DLD1 (cell line): ENCODE measurements around the gene PTGDR.

Source experiments
- in situ Hi-C: cut with HindIII; loops from 2 replicates; pipeline ENCODE4 v1.10.0; 2017; ENCODE audit warnings: low sequenced_read_pairs

PTGDR gene

DNA sequence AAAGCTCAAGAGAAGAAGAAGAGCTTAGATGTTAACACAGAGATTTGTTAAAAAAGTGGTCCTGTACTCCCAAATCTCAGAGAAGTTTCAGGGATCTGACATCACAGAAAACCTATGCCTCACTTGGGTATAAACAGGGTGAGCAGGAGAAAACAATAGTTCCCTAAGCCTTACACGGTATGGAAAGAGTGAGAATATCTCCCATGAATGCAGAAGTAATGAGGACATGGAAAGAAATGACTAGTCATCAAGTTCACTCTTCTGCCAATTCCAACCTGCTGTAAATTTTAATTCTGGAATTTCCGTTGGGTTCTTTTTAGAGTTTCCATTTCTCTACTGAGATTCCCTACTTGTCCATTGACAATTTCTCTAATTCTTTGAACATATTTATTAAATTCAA lies 40.4 kb downstream of the PTGDR start:
- in situ Hi-C loops = no loop called here

DNA sequence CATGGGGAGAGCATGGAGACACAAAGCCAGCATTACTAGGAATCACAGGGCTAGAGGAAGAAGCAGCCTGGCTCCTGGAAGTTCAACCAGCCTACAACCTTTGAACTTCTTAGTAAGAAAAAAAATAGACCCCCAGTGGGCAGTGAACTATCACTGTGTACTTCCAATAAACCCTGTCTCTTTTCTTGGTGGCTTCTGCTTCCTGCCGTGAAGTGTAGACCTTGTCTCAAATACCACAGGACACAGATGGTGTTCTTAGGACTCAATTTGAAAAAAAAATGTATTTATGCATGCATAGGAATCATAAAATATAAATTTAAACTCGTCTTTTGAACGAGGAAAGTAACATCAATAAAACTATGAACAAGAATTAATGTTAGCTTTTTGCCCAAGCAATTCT lies 43.0 kb downstream of the PTGDR start:
- in situ Hi-C loops = no loop called here

DNA sequence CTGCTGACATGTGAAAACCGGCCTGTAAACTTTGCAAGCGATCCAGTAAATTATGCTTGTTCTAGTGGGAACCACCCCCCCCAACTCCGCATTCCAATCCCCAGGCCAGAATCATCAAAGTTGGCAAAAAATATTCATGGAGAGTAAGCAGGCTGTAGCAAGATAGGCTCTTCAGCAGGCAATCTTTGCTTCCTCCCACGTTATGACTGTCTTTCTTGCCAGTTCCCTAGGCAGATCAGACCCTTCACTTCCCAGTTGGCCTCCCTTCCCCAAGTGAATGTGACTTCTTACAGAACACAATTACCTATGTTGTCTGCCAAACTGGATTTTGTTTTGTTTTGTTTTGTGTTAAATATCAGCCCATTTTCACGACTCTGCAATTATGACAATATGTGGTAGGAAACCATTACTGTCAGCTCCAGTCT lies 45.4 kb downstream of the PTGDR start:
- in situ Hi-C loops = no loop called here

DNA sequence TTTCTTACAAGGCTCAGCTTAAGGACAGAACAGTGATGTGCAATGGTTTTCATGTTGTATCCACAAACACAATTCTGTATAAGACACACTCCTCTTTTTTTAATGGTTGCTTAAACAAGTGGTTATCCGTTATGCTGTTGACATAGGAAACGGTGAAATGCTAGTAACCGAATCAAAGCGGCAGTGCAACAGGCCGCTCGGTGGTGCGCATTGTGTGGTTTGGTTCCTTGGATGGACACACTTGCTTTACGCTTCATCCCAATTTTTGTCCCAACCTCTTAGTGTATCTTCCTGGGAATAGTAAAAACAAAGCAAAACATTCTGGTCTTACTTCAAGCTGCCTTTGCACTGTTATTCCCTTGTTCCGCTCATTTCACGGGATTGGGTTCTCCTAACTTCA lies 46.0 kb downstream of the PTGDR start:
- in situ Hi-C loops = no loop called here

DNA sequence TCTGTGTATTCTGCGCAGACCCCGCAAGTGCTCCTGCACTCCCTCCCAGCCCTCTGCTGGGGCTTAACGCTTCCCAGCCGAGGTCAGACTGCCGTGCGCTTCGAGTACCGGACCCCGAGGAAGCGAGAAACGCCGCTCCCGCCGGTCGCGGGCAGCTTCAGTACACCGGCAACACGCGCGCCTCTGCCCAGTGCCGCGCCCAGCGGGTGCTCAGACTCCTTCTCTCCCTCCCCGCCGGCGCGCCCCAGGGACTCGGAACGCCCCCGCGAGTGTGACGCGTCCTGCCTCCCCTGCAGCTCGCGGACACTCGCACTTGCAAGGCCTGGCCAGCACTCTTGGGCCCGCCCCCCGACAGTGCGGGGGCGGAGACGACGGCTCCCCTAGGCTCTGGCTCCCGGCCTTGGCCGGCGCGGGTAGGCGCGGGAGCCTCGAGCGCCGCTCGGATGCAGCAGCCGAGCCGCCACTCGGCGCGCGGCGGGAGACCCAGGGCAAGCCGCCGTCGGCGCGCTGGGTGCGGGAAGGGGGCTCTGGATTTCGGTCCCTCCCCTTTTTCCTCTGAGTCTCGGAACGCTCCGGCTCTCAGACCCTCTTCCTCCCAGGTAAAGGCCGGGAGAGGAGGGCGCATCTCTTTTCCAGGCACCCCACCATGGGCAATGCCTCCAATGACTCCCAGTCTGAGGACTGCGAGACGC lies 46.6 kb downstream of the PTGDR start, which contains the start of gene PTGER2:
Gene PTGER2, plus strand, starts transcription at position 410 of the 692 bp plus-strand sequence. Its CDS starts 237 bp downstream, at position 647.
- in situ Hi-C loops = no loop called here

DNA sequence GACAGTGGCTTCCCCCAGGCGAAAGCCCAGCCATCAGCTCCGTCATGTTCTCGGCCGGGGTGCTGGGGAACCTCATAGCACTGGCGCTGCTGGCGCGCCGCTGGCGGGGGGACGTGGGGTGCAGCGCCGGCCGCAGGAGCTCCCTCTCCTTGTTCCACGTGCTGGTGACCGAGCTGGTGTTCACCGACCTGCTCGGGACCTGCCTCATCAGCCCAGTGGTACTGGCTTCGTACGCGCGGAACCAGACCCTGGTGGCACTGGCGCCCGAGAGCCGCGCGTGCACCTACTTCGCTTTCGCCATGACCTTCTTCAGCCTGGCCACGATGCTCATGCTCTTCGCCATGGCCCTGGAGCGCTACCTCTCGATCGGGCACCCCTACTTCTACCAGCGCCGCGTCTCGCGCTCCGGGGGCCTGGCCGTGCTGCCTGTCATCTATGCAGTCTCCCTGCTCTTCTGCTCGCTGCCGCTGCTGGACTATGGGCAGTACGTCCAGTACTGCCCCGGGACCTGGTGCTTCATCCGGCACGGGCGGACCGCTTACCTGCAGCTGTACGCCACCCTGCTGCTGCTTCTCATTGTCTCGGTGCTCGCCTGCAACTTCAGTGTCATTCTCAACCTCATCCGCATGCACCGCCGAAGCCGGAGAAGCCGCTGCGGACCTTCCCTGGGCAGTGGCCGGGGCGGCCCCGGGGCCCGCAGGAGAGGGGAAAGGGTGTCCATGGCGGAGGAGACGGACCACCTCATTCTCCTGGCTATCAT lies 47.3 kb downstream of the PTGDR start:
- in situ Hi-C loops = no loop called here

DNA sequence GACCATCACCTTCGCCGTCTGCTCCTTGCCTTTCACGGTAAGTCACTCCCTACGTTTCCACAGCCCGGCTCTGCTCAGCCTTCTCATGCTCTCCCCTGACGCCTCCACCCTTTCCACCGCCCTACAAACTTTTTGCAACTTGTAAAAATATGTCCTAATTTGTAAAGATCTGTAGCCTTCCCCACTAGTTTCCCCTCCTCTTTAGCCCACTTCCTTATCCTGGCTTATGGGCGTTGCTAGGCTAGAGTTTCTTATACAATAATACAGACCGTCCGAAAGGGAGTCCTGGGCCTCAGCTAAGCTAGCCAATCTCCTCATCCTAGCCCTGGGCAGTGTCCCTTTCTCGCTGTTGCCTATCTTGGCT lies 47.8 kb downstream of the PTGDR start:
- in situ Hi-C loops = no loop called here

DNA sequence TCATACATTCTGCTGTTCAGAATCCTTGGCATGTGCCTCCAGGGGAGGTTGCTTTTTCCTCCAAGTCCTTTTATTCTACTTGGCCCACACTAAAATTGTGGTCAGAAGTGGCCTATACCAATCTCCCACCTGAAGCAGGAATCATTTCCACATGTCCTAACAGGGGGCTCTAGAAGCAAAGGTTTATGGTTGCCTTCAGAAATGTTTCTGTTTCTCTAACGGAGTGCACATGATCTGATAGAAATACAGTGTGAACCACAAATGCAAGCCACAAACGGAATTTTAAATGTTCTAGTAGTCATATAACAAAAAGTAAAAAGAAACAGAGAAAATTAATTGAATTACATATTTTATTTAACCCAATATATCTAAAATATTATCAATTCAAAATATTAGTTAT lies 50.6 kb downstream of the PTGDR start:
- in situ Hi-C loops = no loop called here

DNA sequence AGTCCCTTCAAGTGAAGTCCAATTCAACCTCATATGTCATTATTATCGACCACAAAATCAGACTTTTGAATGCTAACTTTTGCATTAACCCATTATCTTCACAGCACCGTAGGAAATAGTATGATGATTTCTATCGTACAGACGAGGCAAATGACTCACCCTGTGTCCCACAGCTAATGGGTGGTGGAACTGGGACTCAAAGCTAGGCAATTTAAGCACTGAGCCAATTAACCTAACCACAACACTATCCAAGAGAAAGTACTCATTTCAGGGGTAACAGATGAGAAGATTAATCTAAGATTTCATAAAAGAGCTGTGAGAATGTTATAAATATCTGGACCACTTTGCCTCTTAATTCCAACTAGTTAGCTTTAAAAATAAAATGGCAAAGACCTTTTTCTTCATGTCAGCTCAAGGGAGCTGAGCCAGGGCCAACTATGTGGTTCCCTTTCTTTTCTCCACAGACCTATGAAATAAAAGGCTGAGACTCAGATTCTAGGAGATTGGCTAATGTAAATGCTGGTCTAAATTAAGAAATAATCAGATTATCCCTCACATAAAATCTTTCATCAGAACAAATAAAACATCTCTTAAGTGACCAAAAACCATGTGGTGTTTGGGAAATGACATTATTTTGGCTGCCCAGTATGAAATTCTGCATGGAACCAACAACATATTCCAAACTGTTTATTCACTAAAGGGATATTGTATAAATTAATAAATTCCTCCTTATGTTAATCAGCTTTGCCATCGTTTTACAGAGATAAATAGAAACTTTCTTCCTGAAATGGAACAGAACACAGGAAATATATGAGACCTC lies 51.5 kb downstream of the PTGDR start:
- in situ Hi-C loops = no loop called here

DNA sequence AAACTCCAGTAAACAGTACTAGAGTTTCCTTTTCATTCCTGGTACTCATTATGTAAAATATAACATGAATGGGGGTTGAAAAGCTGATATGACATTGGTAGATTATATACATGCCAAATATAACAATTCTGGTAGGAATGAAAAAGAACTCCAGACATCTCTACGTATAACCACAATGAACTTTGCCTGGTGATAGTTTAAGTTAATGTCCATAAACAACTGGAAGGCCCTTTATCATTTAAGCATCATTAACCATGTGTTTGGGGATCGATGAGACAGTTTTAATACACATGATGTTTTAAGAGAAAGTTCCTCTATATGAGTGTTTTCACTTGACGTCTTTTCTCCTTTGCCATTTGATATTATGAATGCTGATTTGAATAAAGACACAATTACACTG lies 52.4 kb downstream of the PTGDR start:
- in situ Hi-C loops = no loop called here

DNA sequence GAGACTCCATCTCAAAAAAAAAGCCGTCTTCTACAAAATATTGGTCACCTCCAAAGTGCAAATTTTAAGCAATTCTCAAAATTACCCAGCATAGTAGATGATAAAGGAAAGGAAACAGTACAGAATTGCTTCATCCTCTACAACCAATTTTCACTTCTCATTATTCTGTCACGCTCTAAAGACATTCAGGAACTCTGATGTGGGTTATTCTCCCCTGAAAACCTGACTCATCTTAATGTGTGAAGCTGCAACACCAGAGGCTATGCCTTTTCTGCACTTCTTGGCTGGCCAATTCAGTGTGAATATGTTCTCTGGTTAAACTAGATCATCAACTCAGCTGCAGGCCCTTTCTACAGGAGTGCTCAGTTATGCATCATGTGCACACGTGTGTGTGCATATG lies 57.6 kb downstream of the PTGDR start:
- in situ Hi-C loops = no loop called here

DNA sequence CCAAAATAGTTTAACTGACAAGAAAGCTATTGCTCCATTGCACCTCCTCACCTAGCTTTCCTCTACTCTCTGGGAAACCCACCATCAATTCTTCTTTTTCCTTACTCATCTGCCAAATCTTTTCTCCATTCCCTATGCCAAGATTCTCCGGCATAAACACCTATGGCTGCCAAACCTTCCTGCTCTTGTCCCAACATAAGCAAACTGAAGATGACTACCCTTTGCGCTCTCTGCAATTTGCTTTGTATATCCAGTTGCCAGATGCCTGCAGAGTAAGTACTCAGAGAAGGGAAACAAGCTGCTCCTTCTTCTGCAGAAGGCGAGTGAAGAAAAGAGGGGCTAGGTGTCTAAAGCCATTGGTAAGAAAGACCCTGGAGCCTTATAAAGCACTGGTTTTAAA lies 58.1 kb downstream of the PTGDR start:
- in situ Hi-C loops = no loop called here
